ENCODE results near the gene GALNT8. TPM values are rescaled to one million over a fixed set of nuclear protein-coding genes. Genes with fewer than 3 reads are reported as not detected.

The GALNT8 gene
- total RNA-seq, 1 donor from 2014 or later = 2.0 TPM

GRCh38 chr12:4794491-4794890 is 74.3 kb downstream of the GALNT8 start:
- no peak for DNase-seq (ENCODE audit: extremely low spot score in 2 of 2)
- no peak for TF ChIP-seq POLR2A (IDR thresholded peaks at IDR 0.05)
- TF ChIP-seq POLR2AphosphoS5 (IDR thresholded peaks at IDR 0.05; ENCODE audit: insufficient read depth in 1 of 2, low read depth in 1 of 2) = no peak
- no peak for TF ChIP-seq CTCF (IDR thresholded peaks at IDR 0.05)
- intact Hi-C loops (cut with DNase I) = no loop called here
- no peaks in the 10 kb centered on the region for H3K27me3 ChIP-seq
- no peaks in the 10 kb centered on the region for H3K4me1 ChIP-seq
- H3K9me3 ChIP-seq = no peaks in the 10 kb centered on the region
- H3K27ac ChIP-seq = no peak overlapping the region
- H3K4me3 ChIP-seq = no peak overlapping the region
- no peaks in the 10 kb centered on the region for H3K36me3 ChIP-seq

GRCh38 chr12:4796216-4796615 is 76.0 kb downstream of the GALNT8 start:
- Histone ChIP-seq H3K36me3 (no peaks in the 10 kb centered on the region), H3K27ac (no peak overlapping the region), H3K9me3 (no peaks in the 10 kb centered on the region), H3K4me1 (no peaks in the 10 kb centered on the region), H3K4me3 (no peak overlapping the region), H3K27me3 (no peaks in the 10 kb centered on the region)
- TF ChIP-seq CTCF (IDR thresholded peaks at IDR 0.05) (no peak), POLR2AphosphoS5 (IDR thresholded peaks at IDR 0.05; ENCODE audit: insufficient read depth in 1 of 2, low read depth in 1 of 2) (no peak), POLR2A (IDR thresholded peaks at IDR 0.05) (no peak)
- intact Hi-C loops (cut with DNase I) = no loop called here
- no peak for DNase-seq (ENCODE audit: extremely low spot score in 2 of 2)

- no peak for DNase-seq (ENCODE audit: extremely low spot score in 2 of 2)
- H3K4me1 ChIP-seq = no peaks in the 10 kb centered on the region
- H3K27me3 ChIP-seq = no peaks in the 10 kb centered on the region
- intact Hi-C loops (cut with DNase I) = no loop called here
- TF ChIP-seq CTCF (IDR thresholded peaks at IDR 0.05) = no peak
- no peak for TF ChIP-seq POLR2A (IDR thresholded peaks at IDR 0.05)
- no peak for TF ChIP-seq POLR2AphosphoS5 (IDR thresholded peaks at IDR 0.05; ENCODE audit: insufficient read depth in 1 of 2, low read depth in 1 of 2)
- H3K4me3 ChIP-seq = no peak overlapping the region
- H3K27ac ChIP-seq = no peak overlapping the region
- H3K36me3 ChIP-seq = no peaks in the 10 kb centered on the region
- H3K9me3 ChIP-seq = no peaks in the 10 kb centered on the region
Observed at GRCh38 chr12:4796694-4797482, 76.7 kb downstream of the GALNT8 start.

- no peak for DNase-seq (ENCODE audit: extremely low spot score in 2 of 2)
- no peaks in the 10 kb centered on the region for H3K4me1 ChIP-seq
- H3K27ac ChIP-seq = no peak overlapping the region
- H3K4me3 ChIP-seq = no peak overlapping the region
- H3K36me3 ChIP-seq = no peaks in the 10 kb centered on the region
- H3K27me3 ChIP-seq = no peaks in the 10 kb centered on the region
- no peak for TF ChIP-seq POLR2AphosphoS5 (IDR thresholded peaks at IDR 0.05; ENCODE audit: insufficient read depth in 1 of 2, low read depth in 1 of 2)
- no peak for TF ChIP-seq CTCF (IDR thresholded peaks at IDR 0.05)
- no peak for TF ChIP-seq POLR2A (IDR thresholded peaks at IDR 0.05)
- intact Hi-C loops (cut with DNase I) = no loop called here
- H3K9me3 ChIP-seq = no peaks in the 10 kb centered on the region
Observed at GRCh38 chr12:4800555-4800954, 80.4 kb downstream of the GALNT8 start.

- no peak for DNase-seq (ENCODE audit: extremely low spot score in 2 of 2)
Observed at GRCh38 chr12:4802841-4803240, 82.6 kb downstream of the GALNT8 start.

More at GRCh38 chr12:4802841-4803240, 82.6 kb downstream of the GALNT8 start:
- TF ChIP-seq CTCF (IDR thresholded peaks at IDR 0.05) = no peak
- TF ChIP-seq POLR2AphosphoS5 (IDR thresholded peaks at IDR 0.05; ENCODE audit: insufficient read depth in 1 of 2, low read depth in 1 of 2) = no peak
- TF ChIP-seq POLR2A (IDR thresholded peaks at IDR 0.05) = no peak
- intact Hi-C loops (cut with DNase I) = no loop called here
- no peaks in the 10 kb centered on the region for H3K9me3 ChIP-seq
- H3K4me1 ChIP-seq = no peaks in the 10 kb centered on the region
- H3K27ac ChIP-seq = no peak overlapping the region
- no peaks in the 10 kb centered on the region for H3K27me3 ChIP-seq
- no peak overlapping the region for H3K4me3 ChIP-seq
- no peaks in the 10 kb centered on the region for H3K36me3 ChIP-seq
